Esophagus squamous epithelium (tissue), 4 donors: ENCODE data around the gene DBN1.

ENCODE experiments used
- CTCF ChIP-seq, 6 experiments: fragments of 450-650 bp in 4 of 6; fragments of 200-600 bp in 2 of 6; sonication (generic) in 2 of 6; IDR thresholded peaks; one replicate each; pipeline ENCODE4 v1.5.1; 2016 to 2019; ENCODE audit warnings: antibody characterized with exemption in 6 of 6, mild to moderate bottlenecking in 4 of 6, moderate library complexity in 4 of 6
- POLR2A ChIP-seq, 4 donors: fragments of 450-650 bp; IDR thresholded peaks; one replicate each; pipeline ENCODE4 v1.6.1; 2017; ENCODE audit warnings: antibody characterized with exemption in 4 of 4, mild to moderate bottlenecking in 4 of 4, moderate library complexity in 3 of 4

DNA sequence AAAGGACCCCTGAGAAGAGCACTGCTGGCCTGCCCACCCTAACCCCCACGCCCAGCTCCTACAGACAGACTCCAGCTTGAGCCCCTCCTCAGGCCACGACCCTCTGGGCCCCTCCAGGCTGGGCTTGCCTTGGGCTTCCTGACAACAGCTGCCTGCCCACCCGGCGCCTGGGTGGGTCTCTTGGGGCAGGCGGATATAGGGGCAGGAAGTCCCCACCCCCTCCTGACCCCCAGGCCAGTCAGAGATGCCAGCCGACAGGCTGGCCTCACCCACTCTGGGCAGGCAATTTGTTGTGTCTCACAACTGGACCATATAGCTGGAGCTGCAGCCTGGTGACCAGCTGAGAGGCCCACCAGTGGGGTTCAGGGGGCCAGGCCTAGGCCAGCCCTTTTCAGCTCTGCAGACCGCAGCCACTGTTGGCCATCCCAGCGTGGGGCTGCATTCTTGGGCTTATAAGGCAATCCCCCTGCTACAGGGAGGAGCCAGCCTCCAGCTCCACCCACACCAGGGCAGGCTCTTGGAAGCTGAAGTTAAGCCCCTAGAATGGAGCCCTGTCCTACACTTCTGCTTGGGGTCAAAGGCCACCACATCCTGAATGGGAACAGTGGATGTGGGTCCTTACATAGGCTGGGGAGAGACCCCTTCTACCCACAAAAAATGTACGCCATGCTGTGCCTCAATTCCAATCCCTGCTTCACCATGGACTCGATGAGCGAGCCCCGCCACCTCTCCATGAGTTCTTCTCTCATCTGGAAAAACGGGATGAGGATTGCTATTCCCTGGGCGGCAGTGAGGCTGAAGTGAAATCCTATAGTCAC is 22.0 kb upstream of the DBN1 start:
- TF ChIP-seq CTCF (IDR thresholded peaks at IDR 0.05): peak in 1 of 6 experiments; percentile 2
- TF ChIP-seq POLR2A (IDR thresholded peaks at IDR 0.05): peak in 2 of 4 donors; percentile 27
